Ovary (tissue), 1 donor: ENCODE data around the gene PFKFB4.

Source experiments
- EP300 ChIP-seq: sonication (generic); formaldehyde crosslinking; IDR thresholded peaks from one replicate; pipeline ENCODE4 v1.6.1; 2017; ENCODE audit warnings: antibody characterized with exemption
- POLR2A ChIP-seq: fragments of 450-650 bp; IDR thresholded peaks from one replicate; pipeline ENCODE4 v1.6.1; 2017; ENCODE audit warnings: antibody characterized with exemption, mild to moderate bottlenecking, moderate library complexity

DNA sequence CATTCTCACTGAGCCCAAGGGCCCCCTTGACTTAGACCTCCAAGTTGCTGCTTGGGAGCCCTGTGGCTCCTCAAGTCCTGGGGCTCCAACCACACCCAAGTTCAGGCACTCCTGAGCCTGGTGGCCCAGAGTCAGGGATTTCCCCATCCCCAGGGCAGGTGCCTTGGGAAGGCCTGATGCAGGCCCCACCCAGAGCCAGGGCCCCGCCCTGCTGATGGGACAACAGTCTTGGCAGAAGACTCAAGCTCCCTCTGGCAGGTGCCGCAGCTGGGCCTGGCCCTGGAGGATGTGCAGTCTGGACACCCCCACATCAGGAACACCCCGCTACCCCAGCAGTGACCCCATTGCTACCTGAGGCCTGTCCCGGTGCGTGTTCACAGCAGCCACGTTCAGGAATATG, 35.0 kb downstream of the PFKFB4 start:
- no peak for TF ChIP-seq POLR2A
- TF ChIP-seq EP300, result no peak
